HepG2 (cell line): Measurements from ENCODE around the gene ZBTB44.

ENCODE experiments used
- ARNT ChIP-seq: fragments of 450-650 bp; IDR thresholded peaks from 2 replicates; pipeline ENCODE4 v1.6.1; 2017
- CEBPB ChIP-seq: IDR thresholded peaks from 2 replicates; pipeline ENCODE4 v1.6.1; 2011; ENCODE audit warnings: low read depth, low read length, improper control_type of control experiment, borderline replicate concordance
- ESRRA ChIP-seq: sonication (generic); formaldehyde crosslinking; IDR thresholded peaks from 2 replicates; pipeline ENCODE4 v1.5.1; 2020; ENCODE audit warnings: mild to moderate bottlenecking, low read depth, missing genetic modification reagents
- HDAC6 ChIP-seq: fragments of 200-600 bp; sonication (generic); IDR thresholded peaks from 2 replicates; pipeline ENCODE4 v1.7.0; 2017; ENCODE audit warnings: mild to moderate bottlenecking, antibody characterized with exemption, low read length, low read depth
- RAD21 ChIP-seq: fragments of 450-650 bp; formaldehyde crosslinking; IDR thresholded peaks from 2 replicates; pipeline ENCODE4 v1.5.0; 2020; ENCODE audit warnings: mild to moderate bottlenecking
- RFX5 ChIP-seq: IDR thresholded peaks from 2 replicates; pipeline ENCODE4 v1.6.1; 2011; ENCODE audit warnings: low read depth, low read length, improper control_type of control experiment
- SSRP1 ChIP-seq: IDR thresholded peaks from 2 replicates; pipeline ENCODE4 v1.6.1; 2016; ENCODE audit warnings: control low read depth
- ZFX ChIP-seq: sonication (generic); formaldehyde crosslinking; IDR thresholded peaks from 2 replicates; pipeline ENCODE4 v1.4.0; 2020; ENCODE audit warnings: mild to moderate bottlenecking, low read depth, missing genetic modification reagents, moderate library complexity
- ZNF780A ChIP-seq: sonication (generic); formaldehyde crosslinking; IDR thresholded peaks from 2 replicates; pipeline ENCODE4 v1.8.0; 2022; ENCODE audit warnings: mild to moderate bottlenecking, missing genetic modification reagents, moderate library complexity
- ZZZ3 ChIP-seq: sonication (generic); formaldehyde crosslinking; IDR thresholded peaks from 2 replicates; pipeline ENCODE4 v1.4.0; 2020; ENCODE audit warnings: missing genetic modification reagents, mild to moderate bottlenecking, borderline replicate concordance
- TF ChIP-seq, protein P1 (sequence below): sonication (generic); formaldehyde crosslinking; IDR thresholded peaks from 2 replicates; pipeline ENCODE4 v1.5.0; 2020; ENCODE audit warnings: mild to moderate bottlenecking, missing genetic modification reagents, moderate library complexity
- TF ChIP-seq, protein P2 (sequence below): sonication (generic); formaldehyde crosslinking; IDR thresholded peaks from 2 replicates; pipeline ENCODE4 v1.5.0; 2020; ENCODE audit warnings: missing genetic modification reagents
- TF ChIP-seq, protein P3 (sequence below): sonication (generic); formaldehyde crosslinking; IDR thresholded peaks from 2 replicates; pipeline ENCODE4 v1.5.0; 2020; ENCODE audit warnings: mild to moderate bottlenecking, missing genetic modification reagents, borderline replicate concordance

DNA sequence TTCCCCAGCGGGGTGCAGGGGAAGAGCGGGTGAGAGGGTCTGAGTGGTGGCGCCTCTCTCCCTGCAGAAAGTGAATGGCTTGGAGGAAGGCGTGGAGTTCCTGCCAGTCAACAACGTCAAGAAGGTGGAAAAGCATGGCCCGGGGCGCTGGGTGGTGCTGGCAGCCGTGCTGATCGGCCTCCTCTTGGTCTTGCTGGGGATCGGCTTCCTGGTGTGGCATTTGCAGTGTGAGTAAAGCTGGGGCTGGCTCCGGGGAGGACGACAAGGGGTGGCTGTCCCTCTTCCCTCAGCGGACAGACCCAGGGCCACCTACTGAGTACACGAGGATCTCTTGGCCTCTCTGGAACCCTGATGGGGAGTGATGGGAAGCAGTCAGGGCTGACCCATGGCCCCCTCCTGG lies 126.7 kb downstream of the ZBTB44 start:
- TF ChIP-seq ZZZ3 (CRISPR knock-in tag) (no peak), ESRRA (CRISPR knock-in tag) (no peak), ZNF780A (CRISPR knock-in tag) (no peak), SSRP1 (CRISPR knock-in tag) (no peak), ZFX (no peak), CEBPB (no peak), HDAC6 (no peak), RAD21 (CRISPR knock-in tag) (no peak), ARNT (no peak), RFX5 (no peak)
- TF ChIP-seq, protein P1, sequence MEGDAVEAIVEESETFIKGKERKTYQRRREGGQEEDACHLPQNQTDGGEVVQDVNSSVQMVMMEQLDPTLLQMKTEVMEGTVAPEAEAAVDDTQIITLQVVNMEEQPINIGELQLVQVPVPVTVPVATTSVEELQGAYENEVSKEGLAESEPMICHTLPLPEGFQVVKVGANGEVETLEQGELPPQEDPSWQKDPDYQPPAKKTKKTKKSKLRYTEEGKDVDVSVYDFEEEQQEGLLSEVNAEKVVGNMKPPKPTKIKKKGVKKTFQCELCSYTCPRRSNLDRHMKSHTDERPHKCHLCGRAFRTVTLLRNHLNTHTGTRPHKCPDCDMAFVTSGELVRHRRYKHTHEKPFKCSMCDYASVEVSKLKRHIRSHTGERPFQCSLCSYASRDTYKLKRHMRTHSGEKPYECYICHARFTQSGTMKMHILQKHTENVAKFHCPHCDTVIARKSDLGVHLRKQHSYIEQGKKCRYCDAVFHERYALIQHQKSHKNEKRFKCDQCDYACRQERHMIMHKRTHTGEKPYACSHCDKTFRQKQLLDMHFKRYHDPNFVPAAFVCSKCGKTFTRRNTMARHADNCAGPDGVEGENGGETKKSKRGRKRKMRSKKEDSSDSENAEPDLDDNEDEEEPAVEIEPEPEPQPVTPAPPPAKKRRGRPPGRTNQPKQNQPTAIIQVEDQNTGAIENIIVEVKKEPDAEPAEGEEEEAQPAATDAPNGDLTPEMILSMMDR = no peak
- TF ChIP-seq, protein P2, sequence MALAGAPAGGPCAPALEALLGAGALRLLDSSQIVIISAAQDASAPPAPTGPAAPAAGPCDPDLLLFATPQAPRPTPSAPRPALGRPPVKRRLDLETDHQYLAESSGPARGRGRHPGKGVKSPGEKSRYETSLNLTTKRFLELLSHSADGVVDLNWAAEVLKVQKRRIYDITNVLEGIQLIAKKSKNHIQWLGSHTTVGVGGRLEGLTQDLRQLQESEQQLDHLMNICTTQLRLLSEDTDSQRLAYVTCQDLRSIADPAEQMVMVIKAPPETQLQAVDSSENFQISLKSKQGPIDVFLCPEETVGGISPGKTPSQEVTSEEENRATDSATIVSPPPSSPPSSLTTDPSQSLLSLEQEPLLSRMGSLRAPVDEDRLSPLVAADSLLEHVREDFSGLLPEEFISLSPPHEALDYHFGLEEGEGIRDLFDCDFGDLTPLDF (CRISPR knock-in tag) = no peak
- TF ChIP-seq, protein P3, sequence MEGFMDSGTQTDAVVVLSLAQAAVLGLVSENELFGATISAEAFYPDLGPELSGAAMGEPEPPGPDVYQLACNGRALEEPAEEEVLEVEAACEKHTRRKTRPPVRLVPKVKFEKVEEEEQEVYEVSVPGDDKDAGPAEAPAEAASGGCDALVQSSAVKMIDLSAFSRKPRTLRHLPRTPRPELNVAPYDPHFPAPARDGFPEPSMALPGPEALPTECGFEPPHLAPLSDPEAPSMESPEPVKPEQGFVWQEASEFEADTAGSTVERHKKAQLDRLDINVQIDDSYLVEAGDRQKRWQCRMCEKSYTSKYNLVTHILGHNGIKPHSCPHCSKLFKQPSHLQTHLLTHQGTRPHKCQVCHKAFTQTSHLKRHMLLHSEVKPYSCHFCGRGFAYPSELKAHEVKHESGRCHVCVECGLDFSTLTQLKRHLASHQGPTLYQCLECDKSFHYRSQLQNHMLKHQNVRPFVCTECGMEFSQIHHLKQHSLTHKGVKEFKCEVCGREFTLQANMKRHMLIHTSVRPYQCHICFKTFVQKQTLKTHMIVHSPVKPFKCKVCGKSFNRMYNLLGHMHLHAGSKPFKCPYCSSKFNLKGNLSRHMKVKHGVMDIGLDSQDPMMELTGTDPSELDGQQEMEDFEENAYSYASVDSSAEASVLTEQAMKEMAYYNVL (CRISPR knock-in tag) = no peak
